Cardiac muscle cell (in vitro differentiated cells and primary cell): ENCODE results near the gene SBF2. TPM values are rescaled to one million over a fixed set of nuclear protein-coding genes. Genes with fewer than 3 reads are reported as not detected.
"Not testable (repeated sequence)": the region's sequence is repeated elsewhere in the genome, so short reads cannot be mapped to it uniquely, and the experiment has no call there.

Source experiments
- DNase-seq, 2 donors: peaks; one replicate each; pipeline versions ENCODE4 v3.0.0 to v3.0.0-alpha.2; 2010 to 2017; ENCODE audit warnings: low read depth in 1 of 2, low spot score in 1 of 2
- H3K27ac ChIP-seq: fragments of 200-600 bp; sonication (generic); 2 replicates; pipeline ENCODE4 v1.5.1; 2016
- H3K27me3 ChIP-seq: fragments of 200-600 bp; sonication (generic); 2 replicates; pipeline ENCODE4 v1.6.0; 2016; ENCODE audit warnings: control low read depth
- H3K36me3 ChIP-seq: fragments of 200-600 bp; sonication (generic); 2 replicates; pipeline ENCODE4 v1.5.1; 2016; ENCODE audit warnings: control low read depth
- H3K4me1 ChIP-seq: fragments of 200-600 bp; sonication (generic); 2 replicates; pipeline ENCODE4 v1.8.1; 2017; ENCODE audit warnings: low read depth, mild to moderate bottlenecking, mixed run types
- H3K4me3 ChIP-seq: fragments of 200-600 bp; sonication (generic); 2 replicates; pipeline ENCODE4 v1.5.1; 2016; ENCODE audit warnings: mild to moderate bottlenecking
- H3K9me3 ChIP-seq: fragments of 200-600 bp; sonication (generic); 2 replicates; pipeline ENCODE4 v1.5.1; 2017; ENCODE audit warnings: low read depth, mild to moderate bottlenecking, control low read depth
- polyA plus RNA-seq: library from polyadenylated mRNA; unstranded; fragments of >200 nt; fragmentation: Nextera tagmentation; extraction: Ambion mirVana; gene quantifications from 2 replicates; pipeline ENCODE4 v1.2.1, GENCODE V29; 2016
- total RNA-seq: library from RNA; depleted of rRNA; stranded (reverse); fragments of >200 nt; gene quantifications from 2 replicates; pipeline ENCODE4 v1.2.3, GENCODE V29; 2016
- TF ChIP-seq, protein P1 (sequence below): IDR thresholded peaks from 2 replicates; pipeline ENCODE4 v1.5.1; 2012; ENCODE audit warnings: low read depth, mild to moderate bottlenecking, low read length

SBF2 gene
- total and polyA plus RNA-seq, 2 experiments from 2014 or later: 13.3 to 32.3 TPM

DNA sequence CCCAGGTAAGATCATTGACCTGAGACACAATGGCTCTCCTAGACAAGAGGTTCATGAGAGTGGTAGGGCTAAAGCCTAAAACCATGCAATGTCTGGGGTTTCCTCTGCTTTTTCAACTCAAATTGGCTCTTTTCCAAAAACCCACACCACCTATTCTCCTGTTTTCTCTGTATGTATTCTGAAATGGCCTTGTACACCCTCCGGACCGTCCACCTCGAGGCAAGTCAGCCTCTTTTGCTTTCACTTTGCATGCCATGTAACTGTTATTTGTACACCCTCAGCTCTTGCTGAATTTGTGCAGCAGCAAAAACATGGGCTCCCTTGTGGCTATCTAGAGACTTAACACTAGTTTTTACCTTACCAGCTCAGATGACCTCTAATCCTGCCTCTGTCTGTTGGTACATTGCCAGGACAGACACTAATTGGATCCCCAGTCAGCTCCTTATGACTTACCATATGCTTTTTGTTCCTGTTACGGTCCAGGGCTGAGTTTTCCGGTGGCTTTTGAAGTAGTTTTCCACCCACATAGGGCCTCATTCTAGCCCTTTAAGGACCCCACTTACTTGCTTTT is 288.0 kb downstream of the SBF2 start:
- no peaks in the 10 kb centered on the region for H3K36me3 ChIP-seq
- H3K27me3 ChIP-seq: no peaks in the 10 kb centered on the region
- TF ChIP-seq, protein P1, sequence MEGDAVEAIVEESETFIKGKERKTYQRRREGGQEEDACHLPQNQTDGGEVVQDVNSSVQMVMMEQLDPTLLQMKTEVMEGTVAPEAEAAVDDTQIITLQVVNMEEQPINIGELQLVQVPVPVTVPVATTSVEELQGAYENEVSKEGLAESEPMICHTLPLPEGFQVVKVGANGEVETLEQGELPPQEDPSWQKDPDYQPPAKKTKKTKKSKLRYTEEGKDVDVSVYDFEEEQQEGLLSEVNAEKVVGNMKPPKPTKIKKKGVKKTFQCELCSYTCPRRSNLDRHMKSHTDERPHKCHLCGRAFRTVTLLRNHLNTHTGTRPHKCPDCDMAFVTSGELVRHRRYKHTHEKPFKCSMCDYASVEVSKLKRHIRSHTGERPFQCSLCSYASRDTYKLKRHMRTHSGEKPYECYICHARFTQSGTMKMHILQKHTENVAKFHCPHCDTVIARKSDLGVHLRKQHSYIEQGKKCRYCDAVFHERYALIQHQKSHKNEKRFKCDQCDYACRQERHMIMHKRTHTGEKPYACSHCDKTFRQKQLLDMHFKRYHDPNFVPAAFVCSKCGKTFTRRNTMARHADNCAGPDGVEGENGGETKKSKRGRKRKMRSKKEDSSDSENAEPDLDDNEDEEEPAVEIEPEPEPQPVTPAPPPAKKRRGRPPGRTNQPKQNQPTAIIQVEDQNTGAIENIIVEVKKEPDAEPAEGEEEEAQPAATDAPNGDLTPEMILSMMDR: no peak
- DNase-seq: no peak
- no peak overlapping the region for H3K4me3 ChIP-seq
- H3K4me1 ChIP-seq: no peaks in the 10 kb centered on the region
- H3K9me3 ChIP-seq: no peaks in the 10 kb centered on the region
- H3K27ac ChIP-seq: no peak overlapping the region

DNA sequence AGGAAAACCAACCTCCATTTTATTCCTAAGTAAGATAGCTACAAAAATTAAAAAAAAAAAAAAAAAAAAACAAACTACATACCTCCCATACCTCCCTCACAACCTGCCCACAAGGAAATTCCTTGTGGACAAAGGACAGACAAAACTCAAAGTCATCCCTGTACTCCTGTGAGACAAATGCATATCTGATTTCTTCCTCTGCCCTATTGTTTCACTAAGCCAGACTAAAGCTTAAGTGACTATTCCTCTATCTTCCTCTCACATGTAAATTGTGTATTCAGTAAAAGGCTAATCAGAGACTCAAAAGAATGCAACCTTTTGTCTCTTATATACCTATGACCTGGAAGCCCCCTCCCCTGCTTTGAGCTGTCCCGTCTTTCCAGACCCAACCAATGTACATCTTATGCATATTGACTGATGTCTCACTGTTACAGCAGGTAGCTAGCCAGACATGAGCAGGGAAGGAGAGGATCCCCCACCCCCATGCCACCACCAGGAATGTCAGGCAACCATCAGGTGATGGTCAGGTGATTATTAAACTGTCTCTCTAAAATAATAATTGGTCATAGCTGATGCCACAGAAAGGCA is 289.4 kb downstream of the SBF2 start:
- Histone ChIP-seq H3K4me1 (no peaks in the 10 kb centered on the region), H3K9me3 (no peaks in the 10 kb centered on the region), H3K27me3 (no peaks in the 10 kb centered on the region), H3K36me3 (no peaks in the 10 kb centered on the region), H3K4me3 (no peak overlapping the region), H3K27ac (no peak overlapping the region)
- DNase-seq: no peak
- TF ChIP-seq, protein P1: no peak

DNA sequence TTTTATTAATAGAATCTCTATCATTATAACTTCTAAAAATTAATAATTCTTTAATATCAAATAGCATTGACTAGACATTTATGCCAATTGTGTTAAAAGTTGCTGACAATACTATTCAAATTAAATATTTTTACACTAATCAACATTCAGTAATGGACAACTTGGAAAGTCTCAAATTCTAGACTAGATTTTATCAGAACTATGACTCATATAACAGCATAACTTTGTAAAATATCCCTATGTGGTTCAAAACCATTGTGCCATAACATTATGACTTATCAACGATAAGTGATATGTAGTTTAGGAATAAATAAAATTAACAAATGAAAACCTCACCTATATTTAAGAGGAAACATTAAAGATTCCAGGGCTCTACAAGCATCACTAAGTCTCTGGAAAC is 291.8 kb downstream of the SBF2 start:
- H3K4me3 ChIP-seq: no peak overlapping the region
- H3K9me3 ChIP-seq: no peaks in the 10 kb centered on the region
- no peaks in the 10 kb centered on the region for H3K27me3 ChIP-seq
- H3K4me1 ChIP-seq: no peaks in the 10 kb centered on the region
- no peaks in the 10 kb centered on the region for H3K36me3 ChIP-seq
- no peak overlapping the region for H3K27ac ChIP-seq
- no peak for DNase-seq
- TF ChIP-seq, protein P1: no peak

DNA sequence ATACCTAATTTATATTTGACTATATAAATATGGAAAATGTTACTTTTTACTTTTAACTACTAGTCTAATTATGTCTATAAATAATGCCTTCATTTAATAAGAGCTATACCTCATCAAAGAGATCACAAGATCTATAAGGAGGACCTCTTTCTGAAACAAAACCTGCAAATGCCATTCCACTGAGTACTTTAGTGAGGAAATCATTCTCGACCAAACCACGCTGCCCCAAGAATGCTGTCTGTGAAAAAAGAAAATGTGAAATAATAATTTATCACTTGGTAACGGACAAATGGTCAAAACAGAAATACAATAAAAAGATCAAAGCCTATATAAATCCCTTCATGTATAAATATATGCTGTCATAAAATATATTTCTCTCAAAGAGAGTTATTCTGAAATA is 301.7 kb downstream of the SBF2 start:
- Histone ChIP-seq H3K9me3 (no peaks in the 10 kb centered on the region), H3K27ac (no peak overlapping the region), H3K27me3 (no peaks in the 10 kb centered on the region), H3K4me3 (no peak overlapping the region), H3K36me3 (peaks cover 10% of the 10 kb centered on the region), H3K4me1 (peaks cover 3% of the 10 kb centered on the region)
- TF ChIP-seq, protein P1: no peak
- no peak for DNase-seq

DNA sequence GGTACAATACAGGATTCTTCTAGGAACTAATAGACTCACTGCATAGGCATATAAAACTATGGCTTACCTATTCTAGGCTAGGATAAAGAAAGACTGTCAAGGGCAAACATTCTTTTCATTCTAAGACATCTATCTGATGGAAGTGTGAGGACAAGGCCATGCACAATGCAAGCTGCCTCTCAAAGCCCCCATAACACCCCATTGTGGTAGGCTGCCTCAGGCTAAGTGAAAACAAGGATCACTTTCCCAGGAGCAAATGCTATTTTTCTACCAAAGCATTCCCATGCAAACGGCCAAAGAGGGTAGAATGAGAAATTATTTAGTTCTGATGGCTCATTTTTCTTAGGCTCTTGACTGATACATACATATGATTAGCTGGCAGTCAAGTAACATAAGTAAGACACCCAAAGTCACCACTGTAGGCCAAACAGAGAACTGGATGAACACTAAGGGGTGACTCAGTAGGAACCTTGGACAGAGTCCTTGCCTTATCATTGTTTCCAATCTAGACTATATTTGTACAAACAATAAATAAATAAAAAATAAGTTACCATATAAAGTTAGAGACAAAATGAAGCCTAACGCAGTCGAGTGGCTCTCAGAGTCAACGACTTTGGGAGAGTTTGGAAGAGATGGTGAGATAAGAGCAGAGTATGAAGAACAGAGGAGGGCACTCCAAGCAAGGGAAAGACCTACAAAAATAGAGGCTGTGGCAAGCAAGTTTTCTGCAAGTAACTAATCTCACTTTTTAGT is 303.6 kb downstream of the SBF2 start:
- Histone ChIP-seq H3K9me3 (no peaks in the 10 kb centered on the region), H3K4me1 (peaks cover 3% of the 10 kb centered on the region), H3K36me3 (peaks cover 10% of the 10 kb centered on the region), H3K27ac (no peak overlapping the region), H3K4me3 (no peak overlapping the region), H3K27me3 (no peaks in the 10 kb centered on the region)
- TF ChIP-seq, protein P1: no peak
- peak in 1 of 2 donors; percentile 23 for DNase-seq

DNA sequence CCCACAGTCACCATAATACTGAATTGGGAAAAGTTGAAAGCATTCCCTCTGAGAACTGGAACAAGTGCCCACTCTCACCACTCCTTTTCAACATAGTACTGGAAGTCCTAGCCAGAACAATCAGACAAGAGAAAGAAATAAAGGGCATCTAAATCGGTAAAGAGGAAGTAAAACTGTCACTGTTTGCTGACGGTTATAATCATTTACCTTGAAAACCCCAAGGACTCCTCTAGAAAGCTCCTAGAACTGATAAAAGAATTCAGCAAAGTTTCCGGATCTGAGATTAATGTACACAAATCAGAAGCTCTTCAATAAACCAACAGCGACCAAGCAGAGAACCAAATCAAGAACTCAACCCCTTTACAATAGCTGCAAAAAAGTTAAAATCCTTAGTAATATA is 306.7 kb downstream of the SBF2 start:
- H3K27me3 ChIP-seq, H3K9me3 ChIP-seq, H3K4me1 ChIP-seq, H3K4me3 ChIP-seq, DNase-seq, H3K27ac ChIP-seq: not testable (repeated sequence)
- peaks cover 10% of the 10 kb centered on the region for H3K36me3 ChIP-seq
